Endothelial cell of umbilical vein (primary cell): Measurements from ENCODE around the gene HSDL2. TPM values are rescaled to one million over a fixed set of nuclear protein-coding genes. Genes with fewer than 3 reads are reported as not detected.

Source experiments
- BruUV-seq: library from RNA; stranded (reverse); fragments of 400-500 nt; replicated peaks from 2 replicates; lab custom pipeline; 2021; lab: Mats Ljungman, UMichigan
- CTCF ChIA-PET: fragments of 300-600, 350-600 bp; sonication (Branson Sonifier 250); formaldehyde crosslinking; loops from one replicate; lab custom pipeline; 2021; ENCODE audit warnings: antibody characterized with exemption, inconsistent platforms; lab: Charles Lee
- POLR2A ChIA-PET: fragments of 300-600, 350-600 bp; sonication (Branson Sonifier 250); formaldehyde crosslinking; loops from one replicate; lab custom pipeline; 2021; ENCODE audit warnings: antibody characterized with exemption, inconsistent platforms; lab: Charles Lee
- DNase-seq: peaks from one replicate; pipeline ENCODE4 v3.0.0-alpha.2; 2011; ENCODE audit warnings: low read depth, low spot score
- FAIRE-seq: peaks from 2 replicates; lab custom pipeline; 2011; peaks lifted over from hg19 to GRCh38; lab: Jason Lieb, UNC
- H2AFZ ChIP-seq: 2 replicates; pipeline ENCODE4 v1.6.0; 2012; ENCODE audit warnings: low read depth, low read length, control low read depth, inconsistent platforms
- H3K27ac ChIP-seq: 2 replicates; pipeline ENCODE4 v1.5.1; 2011; ENCODE audit warnings: low read depth, mild to moderate bottlenecking, control low read depth, low read length, moderate library complexity; ENCODE audit not compliant: insufficient read depth
- H3K27me3 ChIP-seq, 2 experiments: 2 replicates each; pipeline versions ENCODE4 v1.6.0 to v1.6.1; 2011; ENCODE audit warnings: low read length in 2 of 2, mixed read lengths in 1 of 2; ENCODE audit not compliant: control insufficient read depth in 2 of 2, insufficient read depth in 2 of 2
- H3K36me3 ChIP-seq, 2 experiments: 2 replicates in 1 of 2; 3 replicates in 1 of 2; pipeline ENCODE4 v1.5.1; 2011; ENCODE audit warnings: low read length in 2 of 2, mild to moderate bottlenecking in 1 of 2, moderate library complexity in 1 of 2; ENCODE audit not compliant: control insufficient read depth in 2 of 2, insufficient read depth in 2 of 2; ENCODE audit errors: extremely low read depth in 1 of 2
- H3K4me1 ChIP-seq: 3 replicates; pipeline ENCODE4 v1.5.1; 2011; ENCODE audit warnings: mild to moderate bottlenecking, low read length; ENCODE audit not compliant: control insufficient read depth, insufficient read depth; ENCODE audit errors: extremely low read depth
- H3K4me2 ChIP-seq: 2 replicates; pipeline ENCODE4 v1.6.1; 2011; ENCODE audit warnings: low read length, control low read depth, mixed read lengths; ENCODE audit not compliant: insufficient read depth
- H3K4me3 ChIP-seq, 3 experiments: fragments of 200-600 bp in 1 of 3; sonication (generic), shearing (Covaris generic) in 1 of 3; replicated peaks in 1 of 3; 2 replicates each; pipeline ENCODE4 v1.5.1; 2011 to 2016; ENCODE audit warnings: control low read depth in 3 of 3, low read length in 3 of 3, mild to moderate bottlenecking in 2 of 3, inconsistent platforms in 1 of 3, low read depth in 1 of 3, moderate library complexity in 1 of 3; ENCODE audit not compliant: insufficient read depth in 1 of 3
- H3K79me2 ChIP-seq: 2 replicates; pipeline ENCODE4 v1.6.0; 2012; ENCODE audit warnings: low read length, inconsistent platforms; ENCODE audit not compliant: control insufficient read depth, insufficient read depth
- H3K9ac ChIP-seq: replicated peaks from 2 replicates; pipeline ENCODE3; 2011; ENCODE audit warnings: low read length, control low read depth; ENCODE audit not compliant: insufficient read depth; ENCODE audit errors: extremely low read depth
- H3K9me1 ChIP-seq: replicated peaks from 3 replicates; pipeline ENCODE4 v1.6.0; 2011; ENCODE audit warnings: mild to moderate bottlenecking, low read length; ENCODE audit not compliant: control insufficient read depth, insufficient read depth; ENCODE audit errors: extremely low read depth
- H3K9me3 ChIP-seq: replicated peaks from 2 replicates; pipeline ENCODE4 v1.5.1; 2012; ENCODE audit warnings: low read length, inconsistent platforms; ENCODE audit not compliant: control insufficient read depth, insufficient read depth
- H4K20me1 ChIP-seq: replicated peaks from 2 replicates; pipeline ENCODE3; 2011; ENCODE audit warnings: mild to moderate bottlenecking, low read length; ENCODE audit not compliant: control insufficient read depth, insufficient read depth; ENCODE audit errors: extremely low read depth
- EZH2 ChIP-seq: IDR thresholded peaks from 2 replicates; pipeline ENCODE4 v1.6.1; 2012; ENCODE audit warnings: borderline replicate concordance, low read depth, mild to moderate bottlenecking, moderate library complexity, low read length, inconsistent platforms; ENCODE audit not compliant: severe bottlenecking
- FOS ChIP-seq: IDR thresholded peaks from 2 replicates; pipeline ENCODE4 v1.6.1; 2011; ENCODE audit warnings: mild to moderate bottlenecking, low read length, moderate library complexity, borderline replicate concordance; ENCODE audit not compliant: insufficient read depth
- GATA2 ChIP-seq: IDR thresholded peaks from 2 replicates; pipeline ENCODE4 v1.7.0; 2011; ENCODE audit warnings: low read depth, mild to moderate bottlenecking, moderate library complexity, mixed read lengths, low read length; ENCODE audit not compliant: insufficient read length, insufficient read depth
- JUN ChIP-seq: IDR thresholded peaks from 2 replicates; pipeline ENCODE4 v1.6.1; 2011; ENCODE audit warnings: borderline replicate concordance, low read depth; ENCODE audit not compliant: insufficient read length, insufficient read depth
- MAX ChIP-seq: IDR thresholded peaks from 2 replicates; pipeline ENCODE4 v1.6.1; 2011; ENCODE audit not compliant: insufficient read depth, insufficient read length
- MYC ChIP-seq: IDR thresholded peaks from one replicate; pipeline ENCODE4 v1.6.1; 2011; ENCODE audit warnings: mild to moderate bottlenecking, low read depth, low read length
- POLR2A ChIP-seq: IDR thresholded peaks from 2 replicates; pipeline ENCODE4 v1.6.1; 2012; ENCODE audit warnings: low read depth, mild to moderate bottlenecking, control low read depth, low read length
- POLR2AphosphoS5 ChIP-seq: IDR thresholded peaks from 2 replicates; pipeline ENCODE4 v1.6.1; 2012; ENCODE audit warnings: low read depth, mild to moderate bottlenecking, control low read depth, low read length, moderate library complexity; ENCODE audit not compliant: insufficient read depth
- dilution Hi-C: fragments of 300-500 bp; cut with MboI; formaldehyde crosslinking; loops from one replicate; pipeline ENCODE4 v1.15.0; 2019; ENCODE audit warnings: low sequenced_read_pairs; ENCODE audit not compliant: extremely low pct_ligation_motif_present
- intact Hi-C: fragments of 100-400 bp; cut with micrococcal nuclease; formaldehyde crosslinking; loops from one replicate; pipeline ENCODE4 v1.10.0; 2022
- polyA plus RNA-seq, 4 experiments: library from polyadenylated mRNA; depleted of rRNA in 3 of 4; stranded (reverse) in 3 of 4; unstranded in 1 of 4; fragments of >200 nt; gene quantifications; 2 replicates each; pipeline versions ENCODE4 v1.2.1 to v1.2.3, GENCODE V29; 2011 to 2012; ENCODE audit warnings: missing spikeins in 1 of 4
- total RNA-seq: library from RNA; stranded (reverse); gene quantifications from 2 replicates; pipeline ENCODE4 v1.2.3, GENCODE V29; 2021
- TF ChIP-seq, protein P1 (sequence below), 2 donors: IDR thresholded peaks; 1 replicate in 1 of 2; 2 replicates in 1 of 2; pipeline ENCODE4 v1.5.1; 2011; ENCODE audit warnings: low read length in 2 of 2, mild to moderate bottlenecking in 2 of 2, moderate library complexity in 2 of 2, control low read depth in 1 of 2, inconsistent platforms in 1 of 2, low read depth in 1 of 2; ENCODE audit not compliant: insufficient read depth in 1 of 2; ENCODE audit errors: extremely low read depth in 1 of 2

Gene HSDL2
- total and polyA plus RNA-seq, 2 donors (not counting 3 experiments of a cell fraction or from before 2014, with no cell fraction given), result 5.6 to 22.1 TPM

DNA sequence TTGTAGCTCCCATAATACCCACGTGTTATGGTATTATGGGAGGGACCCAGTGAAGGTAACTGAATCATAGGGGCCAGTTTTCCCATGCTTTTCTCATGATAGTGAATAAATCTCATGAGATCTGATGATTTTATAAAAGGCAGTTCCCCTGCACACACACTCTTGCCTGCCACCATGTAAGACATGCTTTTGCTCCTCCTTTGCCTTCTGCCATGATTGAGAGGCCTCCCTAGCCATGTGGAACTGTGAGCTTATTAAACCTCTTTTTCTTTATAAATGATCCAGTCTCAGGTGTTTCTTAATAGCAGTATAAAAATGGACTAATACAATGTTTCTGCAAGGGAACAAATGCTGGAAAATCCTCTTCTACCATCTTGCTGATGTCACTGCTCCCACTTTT is 10.1 kb upstream of the HSDL2 start:
- H3K9me1 ChIP-seq, result no peaks in the 10 kb centered on the region
- H3K9me3 ChIP-seq, result no peaks in the 10 kb centered on the region
- peaks cover 3% of the 10 kb centered on the region for H3K4me1 ChIP-seq
- no peak overlapping the region for H3K9ac ChIP-seq
- no peak overlapping the region for H2AFZ ChIP-seq
- CTCF ChIA-PET, result interaction anchor here (1.4 to 2.7 kb wide), 2 partner anchors 9 to 10 kb away, joined by 5 to 10 read pairs; partner anchors contain the start of gene HSDL2
- FAIRE-seq, result no peak
- BruUV-seq, result no TSS peak
- no peak overlapping the region for H3K4me2 ChIP-seq
- POLR2A ChIA-PET, result no interaction called here
- H3K36me3 ChIP-seq, result no peaks in the 10 kb centered on the region
- no peak for DNase-seq
- no peaks in the 10 kb centered on the region for H3K27me3 ChIP-seq
- intact Hi-C loops (loop anchor here (10.0 kb wide), 1 partner anchor 775 kb away; the partner anchor contains the start of gene PTGR1), dilution Hi-C loops (no loop called here)
- H3K27ac ChIP-seq, result no peak overlapping the region
- TF ChIP-seq EZH2 (no peak), MAX (no peak), POLR2AphosphoS5 (no peak), MYC (no peak), FOS (no peak), POLR2A (no peak), JUN (no peak), GATA2 (no peak)
- TF ChIP-seq, protein P1, sequence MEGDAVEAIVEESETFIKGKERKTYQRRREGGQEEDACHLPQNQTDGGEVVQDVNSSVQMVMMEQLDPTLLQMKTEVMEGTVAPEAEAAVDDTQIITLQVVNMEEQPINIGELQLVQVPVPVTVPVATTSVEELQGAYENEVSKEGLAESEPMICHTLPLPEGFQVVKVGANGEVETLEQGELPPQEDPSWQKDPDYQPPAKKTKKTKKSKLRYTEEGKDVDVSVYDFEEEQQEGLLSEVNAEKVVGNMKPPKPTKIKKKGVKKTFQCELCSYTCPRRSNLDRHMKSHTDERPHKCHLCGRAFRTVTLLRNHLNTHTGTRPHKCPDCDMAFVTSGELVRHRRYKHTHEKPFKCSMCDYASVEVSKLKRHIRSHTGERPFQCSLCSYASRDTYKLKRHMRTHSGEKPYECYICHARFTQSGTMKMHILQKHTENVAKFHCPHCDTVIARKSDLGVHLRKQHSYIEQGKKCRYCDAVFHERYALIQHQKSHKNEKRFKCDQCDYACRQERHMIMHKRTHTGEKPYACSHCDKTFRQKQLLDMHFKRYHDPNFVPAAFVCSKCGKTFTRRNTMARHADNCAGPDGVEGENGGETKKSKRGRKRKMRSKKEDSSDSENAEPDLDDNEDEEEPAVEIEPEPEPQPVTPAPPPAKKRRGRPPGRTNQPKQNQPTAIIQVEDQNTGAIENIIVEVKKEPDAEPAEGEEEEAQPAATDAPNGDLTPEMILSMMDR (IDR thresholded peaks at IDR 0.05; ENCODE audit: extremely low read depth in 1 of 2, insufficient read depth in 1 of 2, low read depth in 1 of 2, low read length in 2 of 2), result no peak
- H3K4me3 ChIP-seq, result no peak overlapping the region
- H4K20me1 ChIP-seq, result no peaks in the 10 kb centered on the region
- no peaks in the 10 kb centered on the region for H3K79me2 ChIP-seq
